LNCaP clone FGC (cell line): ENCODE measurements around the gene PCYT2.

ENCODE experiments used
- DNase-seq: peaks from one replicate; pipeline ENCODE4 v3.0.0-alpha.2; 2011; ENCODE audit warnings: low read depth
- H3K4me3 ChIP-seq: 2 replicates; pipeline ENCODE4 v1.5.1; 2011; ENCODE audit warnings: mild to moderate bottlenecking, low read depth, low read length, control low read depth
- CTCF ChIP-seq: IDR thresholded peaks from 2 replicates; pipeline ENCODE4 v1.5.1; 2012; ENCODE audit warnings: mild to moderate bottlenecking; ENCODE audit not compliant: control insufficient read depth, insufficient read depth; ENCODE audit errors: extremely low read depth

Gene PCYT2

DNA sequence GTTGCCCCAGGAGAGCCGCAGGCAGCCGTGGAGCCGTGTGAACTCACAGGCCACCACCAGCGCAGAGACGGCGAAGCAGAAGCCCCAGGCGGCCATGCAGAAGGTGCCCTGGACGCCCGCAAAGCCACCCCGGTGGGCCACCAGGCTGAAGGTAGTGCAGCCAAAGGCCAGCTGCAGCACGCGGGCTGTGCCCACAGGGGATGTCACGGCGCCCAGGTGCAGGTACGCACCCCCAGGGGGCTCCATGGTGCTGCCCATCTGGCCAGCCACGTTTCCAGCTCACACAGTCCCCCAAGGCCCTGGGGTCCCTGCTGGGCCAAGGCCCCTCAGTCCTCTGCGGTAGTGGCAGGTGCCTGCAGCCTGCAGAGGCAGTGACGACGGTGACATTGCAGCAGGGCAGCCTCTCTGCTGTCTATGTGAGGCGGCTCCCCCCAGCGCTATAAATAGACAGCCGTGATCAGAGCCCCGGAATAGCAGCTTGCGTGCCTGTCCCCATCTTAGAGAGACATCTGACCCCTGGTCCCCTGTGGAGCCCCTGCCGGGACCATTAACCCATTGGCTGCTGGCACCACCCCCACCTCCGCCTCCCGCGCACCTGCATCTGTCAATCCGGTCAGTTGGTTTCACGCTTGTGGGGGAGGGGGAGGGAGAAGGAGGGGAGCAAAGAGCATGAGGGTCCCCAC, 30.4 kb upstream of the PCYT2 start:
- H3K4me3 ChIP-seq = no peak overlapping the region
- TF ChIP-seq CTCF = no peak
- no peak for DNase-seq

- no peak for DNase-seq
- no peak for TF ChIP-seq CTCF
- no peak overlapping the region for H3K4me3 ChIP-seq
Measured at GRCh38 chr17:81940538-81941483, 29.6 kb upstream of the PCYT2 start.

GRCh38 chr17:81939881-81940385, 28.7 kb upstream of the PCYT2 start:
- no peak overlapping the region for H3K4me3 ChIP-seq
- no peak for TF ChIP-seq CTCF
- no peak for DNase-seq

GRCh38 chr17:81939218-81939617, 28.0 kb upstream of the PCYT2 start:
- TF ChIP-seq CTCF = no peak
- no peak for DNase-seq
- H3K4me3 ChIP-seq = no peak overlapping the region

GRCh38 chr17:81935709-81936084, 24.5 kb upstream of the PCYT2 start:
- no peak for TF ChIP-seq CTCF
- no peak for DNase-seq
- peak overlapping the region; percentile 96 for H3K4me3 ChIP-seq

- no peak for TF ChIP-seq CTCF
- no peak overlapping the region for H3K4me3 ChIP-seq
- no peak for DNase-seq
Measured at GRCh38 chr17:81934850-81935708, 23.9 kb upstream of the PCYT2 start.
